Measurements from ENCODE around the gene CDK11B. TPM values are rescaled to one million over a fixed set of nuclear protein-coding genes. Genes with fewer than 3 reads are reported as not detected.

CDK11B gene
- total RNA-seq, 1 experiment from 2014 or later: 38.6 TPM

DNA sequence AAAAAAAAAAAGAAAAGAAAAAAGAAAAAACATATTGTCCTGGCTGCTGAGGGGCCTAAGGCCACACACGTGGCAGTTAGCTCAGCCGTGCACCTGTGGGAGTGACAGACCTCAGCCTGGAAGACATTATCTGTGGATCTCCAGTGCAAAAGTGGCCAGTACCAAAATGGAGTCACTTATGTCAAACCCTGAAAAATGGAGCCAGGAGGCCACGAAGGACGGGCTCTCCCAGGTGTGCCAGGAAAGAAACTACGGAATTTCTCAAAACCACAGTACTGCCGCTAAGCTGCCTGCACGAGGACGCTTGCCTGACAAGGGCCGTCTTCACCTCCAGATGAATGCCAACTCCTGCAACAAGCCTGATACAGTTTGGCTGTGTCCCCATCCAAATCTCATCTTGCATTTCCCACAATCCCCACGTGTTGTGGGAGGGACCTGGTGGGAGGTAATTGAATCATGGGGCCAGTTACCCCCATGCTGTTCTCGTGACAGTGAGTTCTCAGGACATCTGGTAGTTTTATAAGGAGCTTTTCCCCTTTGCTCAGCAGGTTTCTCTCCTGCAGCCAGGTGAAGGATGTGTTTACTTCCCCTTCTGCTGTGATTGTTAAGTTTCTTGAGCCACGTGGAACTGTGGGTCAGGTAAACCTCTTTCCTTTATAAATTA, 48.9 kb downstream of the CDK11B start:
- ChIA-PET POLR2A (ENCODE audit: unreplicated experiment) (no interaction called here), CTCF (no interaction called here)
- Histone ChIP-seq H3F3A (ENCODE audit: low read length, unreplicated experiment) (peaks cover 4% of the 10 kb centered on the region), H3K9me2 (replicated peaks; ENCODE audit: low read length) (no peaks in the 10 kb centered on the region), H3K9ac (ENCODE audit: low read length) (no peak overlapping the region), H4K20me1 (ENCODE audit: low read length) (no peaks in the 10 kb centered on the region), H3K4me3 (ENCODE audit: low read length) (no peak overlapping the region), H3K4me1 (ENCODE audit: insufficient read depth, low read length) (peaks cover 16% of the 10 kb centered on the region), H3K36me3 (ENCODE audit: low read depth, low read length) (no peaks in the 10 kb centered on the region), H2AFZ (ENCODE audit: low read length) (no peak overlapping the region), H3K27me3 (ENCODE audit: low read length) (no peaks in the 10 kb centered on the region), H3K79me2 (ENCODE audit: low read length) (peaks cover 18% of the 10 kb centered on the region), H3K4me2 (ENCODE audit: low read length) (no peak overlapping the region), H3K9me3 (ENCODE audit: low read length) (no peaks in the 10 kb centered on the region), H3K27ac (ENCODE audit: low read length) (no peak overlapping the region)
- intact Hi-C loops (cut with micrococcal nuclease): loop anchor here (10.0 kb wide), 1 partner anchor 545 kb away; no protein-coding TSS in a partner anchor
- no peak for TF ChIP-seq EZH2 (IDR thresholded peaks at IDR 0.05; ENCODE audit: low read length, unreplicated experiment)
- no peak for TF ChIP-seq EZH2phosphoT487 (IDR thresholded peaks at IDR 0.05; ENCODE audit: borderline replicate concordance, low read length)
- TF ChIP-seq, protein P1, sequence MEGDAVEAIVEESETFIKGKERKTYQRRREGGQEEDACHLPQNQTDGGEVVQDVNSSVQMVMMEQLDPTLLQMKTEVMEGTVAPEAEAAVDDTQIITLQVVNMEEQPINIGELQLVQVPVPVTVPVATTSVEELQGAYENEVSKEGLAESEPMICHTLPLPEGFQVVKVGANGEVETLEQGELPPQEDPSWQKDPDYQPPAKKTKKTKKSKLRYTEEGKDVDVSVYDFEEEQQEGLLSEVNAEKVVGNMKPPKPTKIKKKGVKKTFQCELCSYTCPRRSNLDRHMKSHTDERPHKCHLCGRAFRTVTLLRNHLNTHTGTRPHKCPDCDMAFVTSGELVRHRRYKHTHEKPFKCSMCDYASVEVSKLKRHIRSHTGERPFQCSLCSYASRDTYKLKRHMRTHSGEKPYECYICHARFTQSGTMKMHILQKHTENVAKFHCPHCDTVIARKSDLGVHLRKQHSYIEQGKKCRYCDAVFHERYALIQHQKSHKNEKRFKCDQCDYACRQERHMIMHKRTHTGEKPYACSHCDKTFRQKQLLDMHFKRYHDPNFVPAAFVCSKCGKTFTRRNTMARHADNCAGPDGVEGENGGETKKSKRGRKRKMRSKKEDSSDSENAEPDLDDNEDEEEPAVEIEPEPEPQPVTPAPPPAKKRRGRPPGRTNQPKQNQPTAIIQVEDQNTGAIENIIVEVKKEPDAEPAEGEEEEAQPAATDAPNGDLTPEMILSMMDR (conservative IDR thresholded peaks at IDR 0.05; ENCODE audit: low read depth, low read length): no peak
- DNase-seq (no peak), ATAC-seq (no peak)
- no TSS peak for BruUV-seq (replicated peaks)

DNA sequence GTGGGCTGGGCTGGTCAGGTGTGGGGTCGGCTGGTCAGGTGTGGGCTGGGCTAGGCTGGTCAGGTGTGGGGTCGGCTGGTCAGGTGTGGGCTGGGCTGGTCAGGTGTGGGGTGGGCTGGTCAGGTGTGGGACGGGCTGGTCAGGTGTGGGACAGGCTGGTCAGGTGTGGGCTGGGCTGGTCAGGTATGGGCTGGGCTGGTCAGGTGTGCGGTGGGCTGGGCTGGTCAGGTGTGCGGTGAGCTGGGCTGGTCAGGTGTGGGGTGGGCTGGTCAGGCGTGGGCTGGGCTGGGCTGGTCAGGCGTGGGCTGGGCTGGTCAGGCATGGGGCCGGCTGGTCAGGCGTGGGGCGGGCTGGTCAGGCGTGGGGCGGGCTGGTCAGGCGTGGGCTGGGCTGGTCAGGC, 52.6 kb downstream of the CDK11B start:
- DNase-seq: no peak
- Histone ChIP-seq H3K9me2 (replicated peaks; ENCODE audit: low read length) (no peaks in the 10 kb centered on the region), H3F3A (ENCODE audit: low read length, unreplicated experiment) (no peaks in the 10 kb centered on the region), H3K4me2 (ENCODE audit: low read length) (no peak overlapping the region), H3K79me2 (ENCODE audit: low read length) (no peaks in the 10 kb centered on the region), H3K9ac (ENCODE audit: low read length) (no peak overlapping the region), H3K4me3 (ENCODE audit: low read length) (no peak overlapping the region), H4K20me1 (ENCODE audit: low read length) (no peaks in the 10 kb centered on the region), H3K27me3 (ENCODE audit: low read length) (no peaks in the 10 kb centered on the region), H3K9me3 (ENCODE audit: low read length) (no peaks in the 10 kb centered on the region), H3K36me3 (ENCODE audit: low read depth, low read length) (no peaks in the 10 kb centered on the region), H3K4me1 (ENCODE audit: insufficient read depth, low read length) (no peaks in the 10 kb centered on the region), H2AFZ (ENCODE audit: low read length) (no peak overlapping the region), H3K27ac (ENCODE audit: low read length) (no peak overlapping the region)
- no peak for TF ChIP-seq EZH2 (IDR thresholded peaks at IDR 0.05; ENCODE audit: low read length, unreplicated experiment)
- TF ChIP-seq, protein P1 (conservative IDR thresholded peaks at IDR 0.05; ENCODE audit: low read depth, low read length): no peak
- TF ChIP-seq EZH2phosphoT487 (IDR thresholded peaks at IDR 0.05; ENCODE audit: borderline replicate concordance, low read length): no peak
- ATAC-seq: no peak
- intact Hi-C loops (cut with micrococcal nuclease): no loop called here
- ChIA-PET CTCF (no interaction called here), POLR2A (ENCODE audit: unreplicated experiment) (no interaction called here)
- BruUV-seq (replicated peaks): no TSS peak

DNA sequence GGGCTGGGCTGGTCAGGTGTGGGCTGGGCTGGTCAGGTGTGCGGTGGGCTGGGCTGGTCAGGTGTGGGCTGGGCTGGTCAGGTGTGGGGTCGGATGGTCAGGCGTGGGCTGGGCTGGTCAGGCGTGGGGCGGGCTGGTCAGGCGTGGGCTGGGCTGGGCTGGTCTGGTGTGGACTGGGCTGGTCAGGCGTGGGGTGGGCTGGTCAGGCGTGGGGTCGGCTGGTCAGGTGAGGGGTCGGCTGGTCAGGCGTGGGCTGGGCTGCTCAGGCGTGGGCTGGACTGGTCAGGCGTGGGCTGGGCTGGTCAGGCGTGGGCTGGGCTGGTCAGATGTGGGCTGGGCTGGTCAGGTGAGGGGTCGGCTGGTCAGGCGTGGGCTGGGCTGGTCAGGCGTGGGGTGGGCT, 53.1 kb downstream of the CDK11B start:
- ChIA-PET POLR2A (ENCODE audit: unreplicated experiment) (no interaction called here), CTCF (no interaction called here)
- Histone ChIP-seq H3K9me2 (replicated peaks; ENCODE audit: low read length) (no peaks in the 10 kb centered on the region), H3K4me1 (ENCODE audit: insufficient read depth, low read length) (no peaks in the 10 kb centered on the region), H3K9me3 (ENCODE audit: low read length) (no peaks in the 10 kb centered on the region), H3F3A (ENCODE audit: low read length, unreplicated experiment) (no peaks in the 10 kb centered on the region), H3K36me3 (ENCODE audit: low read depth, low read length) (no peaks in the 10 kb centered on the region), H3K9ac (ENCODE audit: low read length) (no peak overlapping the region), H2AFZ (ENCODE audit: low read length) (no peak overlapping the region), H3K27me3 (ENCODE audit: low read length) (no peaks in the 10 kb centered on the region), H3K27ac (ENCODE audit: low read length) (no peak overlapping the region), H3K4me2 (ENCODE audit: low read length) (no peak overlapping the region), H4K20me1 (ENCODE audit: low read length) (no peaks in the 10 kb centered on the region), H3K79me2 (ENCODE audit: low read length) (no peaks in the 10 kb centered on the region), H3K4me3 (ENCODE audit: low read length) (no peak overlapping the region)
- no peak for TF ChIP-seq EZH2 (IDR thresholded peaks at IDR 0.05; ENCODE audit: low read length, unreplicated experiment)
- TF ChIP-seq EZH2phosphoT487 (IDR thresholded peaks at IDR 0.05; ENCODE audit: borderline replicate concordance, low read length): no peak
- TF ChIP-seq, protein P1 (conservative IDR thresholded peaks at IDR 0.05; ENCODE audit: low read depth, low read length): no peak
- BruUV-seq (replicated peaks): no TSS peak
- ATAC-seq (no peak), DNase-seq (no peak)
- intact Hi-C loops (cut with micrococcal nuclease): no loop called here

Measured in PC-3 (cell line).